ENCODE measurements around the gene TMEM131L. TPM values are rescaled to one million over a fixed set of nuclear protein-coding genes. Genes with fewer than 3 reads are reported as not detected.

TMEM131L gene
- total RNA-seq, 1 experiment from 2014 or later: 14.6 TPM

DNA sequence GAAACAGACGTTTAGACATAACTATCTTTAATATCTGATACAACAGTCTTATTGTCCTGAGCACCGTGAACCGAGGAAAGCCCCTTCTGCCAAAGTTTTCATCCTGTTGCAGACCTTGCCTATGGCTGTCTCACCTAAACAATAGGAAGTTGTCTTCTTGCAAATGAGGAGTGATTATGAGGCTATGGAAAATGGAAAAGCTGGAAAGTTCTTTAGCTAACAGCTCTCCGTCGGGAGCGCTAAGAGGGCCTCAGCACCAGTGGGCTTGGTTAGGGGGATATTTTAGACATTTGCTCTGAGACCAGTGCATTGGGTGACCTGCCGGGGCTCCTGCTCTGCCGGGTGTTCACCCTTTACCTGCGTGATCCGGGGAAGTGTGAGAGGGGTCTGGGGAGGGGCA lies 28.4 kb downstream of the TMEM131L start:
- Histone ChIP-seq H2AFZ (ENCODE audit: low read length) (no peak overlapping the region), H2BK12ac (ENCODE audit: insufficient read length, low read depth, low read length) (no peak overlapping the region), H3K14ac (ENCODE audit: insufficient read depth, low read length) (no peak overlapping the region), H3K79me1 (ENCODE audit: insufficient read depth, low read depth, low read length, poor library complexity, severe bottlenecking) (peaks cover 5% of the 10 kb centered on the region), H3K79me2 (ENCODE audit: insufficient read depth, low read length) (peaks cover 4% of the 10 kb centered on the region; the same call in 1 of the 2 replicates), H3K27me3 (ENCODE audit: insufficient read depth, low read length) (no peaks in the 10 kb centered on the region), H2BK5ac (ENCODE audit: insufficient read length, low read length) (no peak overlapping the region), H3K9ac (ENCODE audit: extremely low read depth, insufficient read length, low read length) (no peak overlapping the region), H2BK15ac (ENCODE audit: low read depth, low read length) (no peak overlapping the region), H4K8ac (replicated peaks; ENCODE audit: insufficient read length, low read depth, low read length) (no peak overlapping the region), H3K56ac (ENCODE audit: insufficient read length, low read depth, low read length) (no peak overlapping the region), H3K4ac (ENCODE audit: low read depth, low read length) (no peak overlapping the region), H3T11ph (ENCODE audit: low read length) (no peak overlapping the region), H4K91ac (ENCODE audit: insufficient read length, low read depth, low read length) (no peak overlapping the region), H3K18ac (ENCODE audit: insufficient read length, low read depth, low read length) (no peak overlapping the region), H3K27ac (ENCODE audit: insufficient read length, low read depth, low read length) (no peak overlapping the region), H3K4me1 (ENCODE audit: insufficient read depth, low read length) (peaks cover 4% of the 10 kb centered on the region; the same call in 1 of the 2 replicates), H4K5ac (ENCODE audit: insufficient read length, low read depth, low read length) (no peak overlapping the region), H2BK120ac (ENCODE audit: low read depth, low read length, poor library complexity, severe bottlenecking) (no peak overlapping the region), H2AK5ac (ENCODE audit: insufficient read length, low read length) (no peak overlapping the region), H3K4me2 (ENCODE audit: insufficient read depth, insufficient read length, low read length) (no peak overlapping the region), H2BK20ac (ENCODE audit: low read depth, low read length, poor library complexity, severe bottlenecking) (no peak overlapping the region), H3K9me3 (ENCODE audit: control insufficient read depth, low read depth, low read length) (no peaks in the 10 kb centered on the region), H4K20me1 (ENCODE audit: control insufficient read depth, insufficient read depth, insufficient read length) (no peaks in the 10 kb centered on the region), H3K23me2 (ENCODE audit: insufficient read length, low read depth, low read length, poor library complexity, severe bottlenecking) (no peaks in the 10 kb centered on the region), H3K23ac (ENCODE audit: insufficient read length, low read depth, low read length) (no peak overlapping the region)
- no CpG with 5 or more reads among the region's 10 CpGs for WGBS (ENCODE audit: extremely low coverage, insufficient read length, low lambda C conversion rate)
- no peaks in the 10 kb centered on the region for H3K27me3 Mint-ChIP-seq (ENCODE audit: low read depth)
- peaks cover 0 to 5% (median 2%) of the 10 kb centered on the region in 3 experiments; a peak in 1 of 7 replicates for H3K36me3 Mint-ChIP-seq (ENCODE audit: insufficient read depth in 1 of 3, low read depth in 3 of 3)
- no peak overlapping the region for H3K4me3 Mint-ChIP-seq
- TF ChIP-seq, protein P1, sequence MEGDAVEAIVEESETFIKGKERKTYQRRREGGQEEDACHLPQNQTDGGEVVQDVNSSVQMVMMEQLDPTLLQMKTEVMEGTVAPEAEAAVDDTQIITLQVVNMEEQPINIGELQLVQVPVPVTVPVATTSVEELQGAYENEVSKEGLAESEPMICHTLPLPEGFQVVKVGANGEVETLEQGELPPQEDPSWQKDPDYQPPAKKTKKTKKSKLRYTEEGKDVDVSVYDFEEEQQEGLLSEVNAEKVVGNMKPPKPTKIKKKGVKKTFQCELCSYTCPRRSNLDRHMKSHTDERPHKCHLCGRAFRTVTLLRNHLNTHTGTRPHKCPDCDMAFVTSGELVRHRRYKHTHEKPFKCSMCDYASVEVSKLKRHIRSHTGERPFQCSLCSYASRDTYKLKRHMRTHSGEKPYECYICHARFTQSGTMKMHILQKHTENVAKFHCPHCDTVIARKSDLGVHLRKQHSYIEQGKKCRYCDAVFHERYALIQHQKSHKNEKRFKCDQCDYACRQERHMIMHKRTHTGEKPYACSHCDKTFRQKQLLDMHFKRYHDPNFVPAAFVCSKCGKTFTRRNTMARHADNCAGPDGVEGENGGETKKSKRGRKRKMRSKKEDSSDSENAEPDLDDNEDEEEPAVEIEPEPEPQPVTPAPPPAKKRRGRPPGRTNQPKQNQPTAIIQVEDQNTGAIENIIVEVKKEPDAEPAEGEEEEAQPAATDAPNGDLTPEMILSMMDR (conservative IDR thresholded peaks at IDR 0.05): no peak
- H3K27ac Mint-ChIP-seq: peak overlapping the region; percentile 52 to 88 (median 83); a peak in 4 of 7 replicates
- DNase-seq: no peak
- peaks cover 64% of the 10 kb centered on the region in 2 experiments for H3K4me1 Mint-ChIP-seq
- peaks cover 0 to 4% of the 10 kb centered on the region in 2 experiments; a peak in 2 of 5 replicates for H3K9me3 Mint-ChIP-seq

Data from H9 (cell line).